EH (cell line): Measurements from ENCODE around the gene QRSL1.
"Not testable (repeated sequence)": the region's sequence is repeated elsewhere in the genome, so short reads cannot be mapped to it uniquely, and the experiment has no call there.

Source experiments
- DNase-seq: peaks from one replicate; pipeline ENCODE4 v3.0.0-alpha.2; 2015; ENCODE audit warnings: low read depth

QRSL1 gene

DNA sequence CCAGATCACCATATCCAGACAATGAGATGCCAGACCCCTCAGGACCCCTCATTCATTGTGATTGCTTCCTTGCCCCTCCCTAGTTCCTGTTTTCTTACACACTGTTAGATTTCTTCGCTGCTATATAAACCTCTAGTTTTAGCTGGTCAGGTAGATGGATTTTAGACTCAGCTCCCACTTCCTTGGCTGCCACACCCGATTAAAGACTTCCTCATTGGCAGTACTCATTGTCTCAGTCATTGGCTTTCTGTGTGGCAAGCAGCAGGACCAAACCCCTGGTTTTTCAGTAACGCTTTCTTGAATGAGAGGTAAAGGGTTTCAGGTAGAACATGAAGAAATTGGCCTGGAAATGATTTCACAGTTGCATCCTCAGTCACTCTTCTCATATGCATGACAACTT lies 47.9 kb downstream of the QRSL1 start:
- DNase-seq = no peak

DNA sequence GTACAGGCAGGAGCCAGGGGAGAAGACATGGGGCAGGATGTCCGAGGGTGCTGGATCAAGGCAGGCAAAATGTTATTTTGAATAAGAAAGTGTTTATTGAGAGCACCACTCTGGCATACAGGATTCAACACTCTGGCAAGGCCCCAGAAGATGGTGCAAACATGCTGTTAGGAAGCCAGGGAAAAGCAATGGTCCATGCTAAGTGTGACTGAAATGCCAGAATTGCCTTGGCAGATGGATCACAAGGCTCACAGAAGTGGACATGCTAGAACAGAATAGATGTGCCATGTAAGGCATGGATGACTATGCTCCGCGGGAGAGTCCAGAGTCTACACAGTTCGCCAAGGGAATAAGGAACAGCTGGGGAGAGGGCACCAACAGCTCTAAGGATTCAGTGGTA lies 54.6 kb downstream of the QRSL1 start:
- DNase-seq = no peak

DNA sequence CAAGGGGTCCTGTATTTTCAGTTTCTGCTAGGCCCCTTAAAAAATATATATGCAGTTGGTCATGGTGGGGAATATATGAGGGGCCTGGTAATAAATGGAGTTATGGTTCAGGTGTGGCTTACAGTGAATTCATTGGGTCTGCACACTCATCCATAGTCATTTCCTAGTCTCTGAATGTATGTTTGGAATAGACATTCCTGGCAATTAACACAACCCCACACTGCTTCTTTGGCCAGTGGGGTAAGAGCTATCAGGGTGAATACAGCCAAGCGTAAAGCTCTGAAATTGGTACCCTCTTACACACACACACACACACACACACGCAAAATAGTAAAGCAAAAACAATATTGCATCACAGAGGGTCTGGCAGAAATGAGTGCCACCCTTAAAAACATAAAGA lies 56.5 kb downstream of the QRSL1 start:
- DNase-seq = peak; percentile 3

DNA sequence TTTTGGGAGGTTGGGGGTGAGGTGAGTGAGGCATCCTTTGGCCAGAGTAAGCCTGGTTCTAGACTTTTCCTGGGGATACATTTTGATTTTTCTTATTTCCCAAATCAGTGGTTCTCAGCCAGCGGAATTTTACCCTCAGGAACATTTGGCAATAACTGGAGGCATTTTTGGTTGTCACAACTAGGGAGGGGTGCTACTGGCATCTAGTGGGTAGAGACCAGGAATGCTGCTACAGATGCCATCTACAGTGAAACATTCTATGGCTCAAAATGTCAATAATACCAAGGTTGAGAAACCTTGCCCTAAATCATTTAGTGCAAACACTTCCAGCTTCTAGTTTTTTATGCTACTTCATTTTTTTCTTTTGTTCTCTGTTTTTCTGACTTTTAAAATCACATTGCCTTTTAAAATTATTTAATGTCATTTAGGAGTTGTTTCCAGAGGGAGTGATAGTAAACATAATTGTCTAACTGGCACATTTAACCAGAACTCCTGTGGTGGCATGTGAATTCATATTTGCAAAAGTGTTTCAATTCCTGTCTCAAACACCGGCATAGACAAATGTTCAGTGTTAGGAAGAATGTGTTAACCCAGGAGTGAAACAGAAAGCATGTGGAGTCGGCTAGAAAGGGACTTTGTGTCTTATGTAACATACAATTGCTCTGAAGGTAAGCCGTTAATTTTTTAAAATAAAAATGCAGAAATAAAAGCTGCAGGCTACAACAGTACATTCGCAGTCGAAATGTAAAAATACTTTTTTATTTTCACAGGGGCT lies 59.0 kb downstream of the QRSL1 start:
- DNase-seq = peak; percentile 1

DNA sequence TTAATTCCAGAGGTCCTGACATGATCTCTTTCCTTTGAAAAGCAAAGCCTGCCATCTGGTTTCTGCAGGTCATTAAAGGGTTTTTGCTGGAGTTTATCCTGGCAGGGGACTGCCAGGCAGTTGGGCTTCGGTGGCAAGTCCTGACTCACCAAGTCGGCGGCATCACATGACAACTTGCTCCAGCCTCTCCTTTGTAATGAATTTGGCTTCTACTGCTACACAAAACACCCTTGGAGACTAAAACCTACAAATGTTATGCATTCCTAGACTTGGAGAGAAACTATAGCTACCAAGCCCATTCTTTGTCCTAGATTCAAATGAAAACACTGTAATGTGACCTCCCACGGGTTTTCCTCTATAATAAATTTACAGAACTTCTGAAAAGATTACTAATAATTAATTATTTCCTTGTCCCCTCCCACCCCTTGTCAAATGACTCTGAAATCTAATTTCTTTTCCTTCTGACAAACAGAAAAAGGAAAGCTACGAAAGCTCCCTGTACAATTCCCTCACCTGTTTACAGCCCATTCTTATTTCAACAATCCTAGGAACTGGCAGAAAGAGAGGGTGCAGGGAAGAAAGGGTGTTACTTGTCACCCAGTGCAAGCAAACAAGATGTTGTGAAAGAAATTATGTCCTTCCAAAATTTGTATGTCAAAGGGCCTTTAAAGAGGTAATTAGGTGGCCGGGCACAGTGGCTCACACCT lies 62.9 kb downstream of the QRSL1 start:
- DNase-seq = peak; percentile 24

DNA sequence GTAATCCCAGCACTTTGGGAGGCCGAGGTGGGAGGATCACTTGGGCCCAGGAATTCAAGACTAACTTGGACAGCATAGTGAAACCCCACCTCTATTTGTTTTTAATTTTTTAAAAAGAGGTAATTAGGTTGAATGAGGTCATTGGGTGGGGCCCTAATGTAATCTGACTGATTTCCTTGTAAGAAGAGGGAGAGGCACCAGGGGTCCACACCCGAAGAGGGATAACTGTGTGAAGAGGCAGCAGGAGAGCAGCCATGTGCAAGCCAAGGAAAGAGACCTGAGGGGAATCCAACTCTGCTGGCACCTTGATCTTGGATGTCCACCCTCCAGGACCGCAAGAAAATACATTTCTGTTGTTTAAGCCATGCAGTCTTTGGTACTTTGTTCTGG lies 63.4 kb downstream of the QRSL1 start:
- DNase-seq = no peak

DNA sequence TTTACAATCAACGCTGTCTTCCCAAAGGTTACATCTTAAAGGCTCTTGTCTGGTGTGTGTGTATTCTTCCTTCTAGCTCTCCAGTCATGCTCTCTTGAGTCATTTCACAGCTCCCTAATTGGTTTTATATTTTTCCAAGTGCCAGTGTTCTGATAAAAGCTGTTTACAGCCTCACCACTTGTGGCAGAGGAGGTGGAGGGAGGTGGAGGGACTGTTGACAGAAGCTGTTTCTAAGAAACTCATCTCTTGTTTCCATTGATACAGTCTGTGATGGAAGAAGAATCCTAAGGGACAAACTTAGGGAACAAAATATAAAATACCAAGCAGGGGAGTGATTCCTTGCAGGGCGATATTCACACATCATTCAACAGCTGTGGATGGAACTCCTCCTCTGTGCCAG lies 64.0 kb downstream of the QRSL1 start:
- DNase-seq = no peak

DNA sequence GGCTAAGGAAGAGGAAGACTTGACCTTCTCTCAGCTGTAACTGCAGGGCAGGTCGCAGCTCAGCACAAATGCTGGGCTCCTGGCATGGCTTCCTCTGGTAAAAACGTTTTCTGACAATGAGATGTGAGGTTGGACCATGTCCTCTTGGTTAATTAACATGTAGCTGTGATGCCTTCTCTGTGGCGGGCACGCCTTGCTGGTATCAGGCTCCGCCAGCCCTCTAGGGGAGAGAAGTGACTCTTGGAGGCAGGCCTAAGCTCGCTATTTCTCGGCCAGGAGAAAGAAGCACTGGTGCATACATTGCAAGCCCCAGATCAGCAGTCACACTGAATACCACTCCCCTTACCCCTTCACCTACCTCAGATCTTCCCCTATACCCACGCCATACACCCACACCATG lies 65.0 kb downstream of the QRSL1 start:
- DNase-seq = no peak

DNA sequence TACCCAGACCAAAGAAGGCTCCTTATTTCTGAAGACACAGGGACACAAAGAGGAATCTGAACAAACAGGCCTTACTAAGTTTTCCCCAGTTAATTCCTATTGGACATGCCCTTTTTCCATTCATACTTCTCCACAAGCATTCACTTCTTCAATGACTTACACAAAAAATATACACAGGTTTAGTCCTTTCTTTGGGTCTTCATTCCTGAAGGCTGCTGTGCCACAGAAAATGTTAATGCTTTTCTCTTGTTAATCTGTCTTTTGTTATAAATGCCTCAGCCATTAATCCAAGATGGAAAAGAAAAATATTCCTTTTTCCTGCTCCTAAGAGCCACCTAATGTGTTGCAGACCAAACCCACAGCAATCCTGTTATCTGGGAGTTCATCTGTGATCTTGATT lies 71.2 kb downstream of the QRSL1 start:
- DNase-seq = no peak

DNA sequence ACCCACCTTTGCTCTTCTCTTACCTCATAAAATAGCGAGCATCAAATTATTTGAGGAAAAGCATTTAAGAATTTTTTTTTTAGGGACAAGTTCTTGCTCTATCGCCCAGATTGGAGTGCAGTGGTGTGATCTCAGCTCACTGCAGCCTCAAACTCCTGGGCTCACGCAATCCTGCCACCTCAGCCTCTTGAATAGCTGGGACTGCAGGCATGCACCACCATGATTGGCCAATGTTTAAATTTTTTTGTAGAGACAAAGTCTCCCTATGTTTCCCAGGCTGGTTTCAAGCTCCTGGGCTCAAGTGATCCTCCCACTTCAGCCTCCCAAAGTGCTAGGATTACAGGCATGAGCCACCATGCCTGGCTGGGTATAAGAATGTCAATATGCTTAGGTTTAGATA lies 71.8 kb downstream of the QRSL1 start:
- not testable (repeated sequence) for DNase-seq

DNA sequence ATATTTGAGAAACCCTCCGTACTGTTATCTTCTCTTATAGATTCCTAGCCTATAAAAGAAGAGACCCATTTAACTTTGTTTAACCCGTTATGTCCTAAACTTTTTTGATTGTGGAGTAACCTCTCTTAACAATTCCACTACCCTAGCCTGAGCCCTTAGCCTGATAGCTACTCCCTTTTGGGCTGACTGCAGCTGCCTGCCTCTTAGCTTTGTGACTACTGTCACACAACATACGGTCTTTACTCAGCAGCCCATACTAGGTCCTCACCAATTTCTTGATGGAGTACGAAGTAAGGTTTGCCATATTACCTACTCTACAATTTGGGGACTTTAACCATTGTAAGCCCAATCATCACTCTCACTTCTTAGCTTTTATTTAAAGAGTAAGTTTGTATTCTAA lies 72.7 kb downstream of the QRSL1 start:
- DNase-seq = no peak

DNA sequence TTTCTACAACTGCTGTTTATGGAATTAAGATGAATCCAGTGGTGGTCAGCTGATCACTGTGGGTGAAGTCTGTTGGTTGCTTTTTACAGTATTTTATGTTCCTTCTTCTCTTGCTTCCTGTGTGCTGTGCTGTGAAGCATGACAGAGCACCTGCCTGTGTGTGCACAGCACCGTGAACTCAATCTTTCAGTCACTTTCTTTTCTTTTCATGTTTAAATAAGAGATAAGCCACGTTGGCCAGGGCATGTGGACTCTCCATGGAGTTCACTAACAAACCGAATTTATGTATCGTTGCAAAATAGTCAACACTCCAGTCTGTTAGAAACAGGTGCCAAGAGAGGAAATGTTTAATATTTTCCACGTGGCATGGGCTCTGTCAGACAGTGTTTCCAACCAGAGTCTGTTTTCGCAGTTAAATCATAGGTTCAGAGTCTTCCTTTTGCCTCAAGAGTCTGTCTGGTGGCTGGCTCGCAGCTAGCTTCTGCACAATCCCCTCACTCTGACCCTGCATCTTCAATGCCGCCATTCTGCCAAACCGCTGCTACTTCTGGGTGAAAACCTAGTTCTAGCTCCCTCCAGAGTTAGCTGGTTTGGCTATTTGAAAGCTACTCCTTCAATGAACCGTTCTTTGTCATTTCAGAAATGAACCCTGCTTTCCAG lies 73.2 kb downstream of the QRSL1 start:
- no peak for DNase-seq

DNA sequence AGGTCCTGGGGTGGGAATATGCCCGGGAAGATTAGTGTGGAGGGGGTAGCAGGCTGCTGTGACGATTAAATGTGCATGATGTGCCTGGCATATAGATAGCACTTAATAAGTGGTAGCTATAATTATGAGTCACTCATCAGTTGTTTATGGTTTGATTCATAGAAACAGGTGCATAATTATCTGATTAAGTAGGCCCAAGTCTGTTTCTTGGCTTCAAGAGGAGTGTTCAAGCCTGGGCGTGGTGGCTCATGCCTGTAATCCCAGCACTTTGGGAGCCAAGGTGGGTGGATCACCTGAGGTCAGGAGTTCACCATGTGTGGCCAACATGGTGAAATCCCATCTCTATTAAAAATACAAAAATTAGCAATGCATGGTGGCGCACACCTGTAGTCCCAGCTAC lies 74.9 kb downstream of the QRSL1 start:
- no peak for DNase-seq

DNA sequence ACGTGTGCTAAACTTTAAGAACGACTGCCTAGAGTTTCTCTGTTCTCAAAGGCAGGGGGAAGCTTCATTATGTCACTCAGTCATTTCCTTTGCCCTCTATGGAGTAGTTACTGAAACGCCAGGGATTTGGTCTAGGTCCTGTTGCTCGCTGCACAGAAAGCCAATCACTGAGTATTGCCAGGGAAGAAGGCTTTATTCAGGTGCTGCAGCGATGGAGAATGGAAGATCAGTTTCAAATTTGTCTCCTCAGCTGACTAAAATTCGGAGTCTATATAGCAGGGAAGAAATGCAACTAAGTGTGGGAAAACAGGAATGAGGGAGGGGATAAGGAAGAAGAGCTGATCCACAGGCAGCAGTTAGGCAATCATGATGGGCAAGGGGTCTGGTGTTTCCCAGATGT lies 75.8 kb downstream of the QRSL1 start:
- no peak for DNase-seq

DNA sequence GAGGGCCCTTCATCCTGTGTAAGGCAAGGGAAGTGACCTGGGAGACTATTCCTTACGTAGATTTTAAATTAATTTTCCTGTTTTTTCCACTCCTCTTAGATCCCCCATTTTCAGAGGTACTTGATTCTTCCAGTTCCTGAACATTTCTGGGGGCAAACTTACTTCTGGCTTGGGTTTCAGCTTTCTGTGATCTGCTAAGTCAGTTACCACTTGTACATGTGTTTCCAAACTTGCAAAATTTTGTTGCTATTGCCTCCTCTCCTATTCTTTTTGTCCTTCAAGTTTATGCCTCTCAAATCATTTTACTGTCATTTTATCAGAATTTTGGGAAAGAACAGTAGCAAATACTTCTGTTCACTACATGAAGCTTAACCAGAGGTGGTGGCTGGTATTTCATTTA lies 81.2 kb downstream of the QRSL1 start:
- DNase-seq = no peak

DNA sequence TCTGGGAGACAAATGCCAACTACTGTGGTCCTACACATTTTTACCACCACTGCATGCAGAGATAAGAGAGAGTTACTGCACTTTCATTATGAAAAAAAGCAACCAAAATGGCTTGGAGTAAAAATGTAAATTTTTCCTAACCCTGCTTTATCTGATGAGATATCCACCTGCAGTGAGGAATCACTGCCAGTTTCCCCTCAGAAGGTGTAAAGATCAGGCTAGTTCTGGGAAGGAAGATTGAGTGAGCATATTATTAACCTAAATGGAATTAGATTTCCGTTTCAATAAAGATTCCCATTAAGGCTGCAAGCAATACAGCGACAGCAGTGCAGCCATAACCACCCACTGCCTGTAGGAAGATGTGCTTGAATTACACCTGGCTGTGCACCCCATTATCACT lies 84.9 kb downstream of the QRSL1 start:
- no peak for DNase-seq

DNA sequence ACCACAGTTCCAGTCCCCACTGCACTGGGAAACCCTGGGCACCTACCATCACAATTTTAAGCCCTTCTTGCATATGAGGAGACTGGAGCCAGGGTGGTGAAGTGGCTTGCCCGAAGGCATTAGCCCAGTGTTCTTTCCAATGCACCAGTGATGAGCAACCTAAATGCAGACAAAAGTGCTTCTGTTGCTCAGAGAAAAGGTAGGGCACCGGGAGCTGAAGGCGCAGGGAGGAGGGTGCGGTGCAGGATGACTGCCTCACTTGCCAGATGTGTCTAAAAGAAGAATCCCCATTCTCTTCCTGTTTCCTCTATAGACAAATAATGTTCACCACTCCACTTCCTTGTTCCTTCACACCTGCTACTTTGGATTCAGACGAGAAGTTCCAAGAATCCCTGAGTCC lies 86.5 kb downstream of the QRSL1 start:
- DNase-seq = no peak

DNA sequence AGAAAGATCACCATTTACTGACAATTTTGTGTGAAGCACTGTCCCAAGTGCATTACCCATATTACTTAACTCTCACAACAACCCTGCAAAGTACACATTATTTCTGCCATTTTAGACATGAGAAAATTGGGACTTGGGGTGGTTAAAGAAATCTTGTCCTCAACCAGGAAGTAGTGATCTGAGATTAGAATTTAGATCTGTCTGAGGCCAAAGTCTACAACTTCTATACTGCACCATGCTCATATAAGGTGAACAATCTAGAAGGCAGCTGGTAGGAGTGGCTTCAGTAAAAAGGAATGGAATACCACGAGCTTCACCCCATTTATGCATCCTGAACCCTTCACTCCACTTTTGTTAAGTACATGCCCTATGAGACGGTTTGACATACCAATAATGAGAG lies 87.6 kb downstream of the QRSL1 start:
- no peak for DNase-seq
